ENCODE data around the gene PCDHB2.
A peak's percentile ranks its signal among the peaks of the same experiment; 100 is the strongest.
"Not testable (repeated sequence)": the region's sequence is repeated elsewhere in the genome, so short reads cannot be mapped to it uniquely, and the experiment has no call there.

Gene PCDHB2

DNA sequence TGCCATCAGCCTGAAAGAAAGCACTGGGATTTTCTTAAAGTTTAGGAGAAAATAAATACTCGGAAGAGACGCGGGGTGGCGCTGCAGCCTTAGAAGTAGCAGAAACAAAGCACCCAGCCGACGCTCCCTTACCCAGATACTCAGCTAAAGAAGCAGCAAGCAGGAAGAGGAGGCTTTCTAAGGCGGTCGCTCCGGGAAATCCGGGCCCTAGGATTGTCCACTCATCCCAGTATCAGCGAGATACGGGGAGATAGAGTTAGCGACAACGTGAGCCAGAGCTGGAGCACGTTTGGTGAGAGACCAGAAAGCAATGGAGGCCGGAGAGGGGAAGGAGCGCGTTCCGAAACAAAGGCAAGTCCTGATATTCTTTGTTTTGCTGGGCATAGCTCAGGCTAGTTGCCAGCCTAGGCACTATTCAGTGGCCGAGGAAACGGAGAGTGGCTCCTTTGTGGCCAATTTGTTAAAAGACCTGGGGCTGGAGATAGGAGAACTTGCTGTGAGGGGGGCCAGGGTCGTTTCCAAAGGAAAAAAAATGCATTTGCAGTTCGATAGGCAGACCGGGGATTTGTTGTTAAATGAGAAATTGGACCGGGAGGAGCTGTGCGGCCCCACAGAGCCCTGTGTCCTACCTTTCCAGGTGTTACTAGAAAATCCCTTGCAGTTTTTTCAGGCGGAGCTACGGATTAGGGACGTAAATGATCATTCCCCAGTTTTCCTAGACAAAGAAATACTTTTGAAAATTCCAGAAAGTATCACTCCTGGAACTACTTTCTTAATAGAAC lies at the start of gene PCDHB2:
TSS of gene PCDHB2 (plus strand) at position 135 of the 782 bp plus-strand sequence. CDS start at position 311, 176 bp downstream.
- no peak for DNase-seq

DNA sequence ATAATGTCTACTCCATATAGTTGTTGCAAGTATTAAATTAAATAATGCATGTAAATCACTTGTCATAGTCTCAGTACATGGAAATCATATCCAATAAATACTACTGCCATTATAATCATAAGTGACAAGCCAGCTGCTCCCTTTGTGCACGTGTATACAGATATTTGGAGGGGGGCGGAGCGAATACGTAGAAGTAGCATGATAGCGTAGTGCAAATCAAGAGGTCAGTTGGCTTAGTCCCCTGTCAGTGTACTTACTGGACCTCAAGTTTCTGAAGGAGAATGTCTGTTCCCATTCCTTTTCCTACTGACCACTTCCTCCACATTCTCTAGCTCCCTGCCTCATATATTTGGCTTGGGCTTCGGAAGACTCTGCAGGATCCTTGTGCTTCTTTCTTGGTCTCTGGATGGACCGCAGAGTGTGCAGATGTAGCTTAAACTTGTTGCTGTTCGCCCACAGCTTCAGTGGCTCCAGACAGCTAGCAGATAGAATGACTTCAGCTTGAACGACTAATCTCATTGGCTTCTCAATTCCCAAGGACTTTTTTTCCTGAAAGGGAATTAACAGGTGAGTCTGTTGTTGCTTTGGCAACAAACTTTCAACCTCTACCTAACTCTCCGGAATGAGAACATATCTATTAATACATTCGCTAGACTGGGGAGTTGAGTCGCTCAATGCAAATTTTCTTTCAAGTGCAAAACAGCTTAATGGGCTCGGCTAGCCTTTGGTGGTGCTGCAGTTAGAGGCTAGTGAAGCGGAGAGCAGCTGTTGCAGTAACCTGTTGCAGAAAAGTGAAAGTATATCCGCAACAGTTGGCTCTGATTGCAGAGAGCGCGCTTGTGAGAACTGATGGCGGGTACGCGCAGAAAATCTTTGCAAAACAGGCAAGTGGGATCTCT lies 43.5 kb upstream of the PCDHB2 start, which contains the start of gene PCDHB1:
TSS of gene PCDHB1 (plus strand) at position 753 of the 899 bp plus-strand sequence. CDS start at position 850, 97 bp downstream.
- DNase-seq: no peak

- DNase-seq: no peak
These were observed 42.9 kb upstream of the PCDHB2 start for GRCh38 chr5:141051521-141051866.

- no peak for DNase-seq
These were observed 16.6 kb upstream of the PCDHB2 start for GRCh38 chr5:141077826-141078225.

DNA sequence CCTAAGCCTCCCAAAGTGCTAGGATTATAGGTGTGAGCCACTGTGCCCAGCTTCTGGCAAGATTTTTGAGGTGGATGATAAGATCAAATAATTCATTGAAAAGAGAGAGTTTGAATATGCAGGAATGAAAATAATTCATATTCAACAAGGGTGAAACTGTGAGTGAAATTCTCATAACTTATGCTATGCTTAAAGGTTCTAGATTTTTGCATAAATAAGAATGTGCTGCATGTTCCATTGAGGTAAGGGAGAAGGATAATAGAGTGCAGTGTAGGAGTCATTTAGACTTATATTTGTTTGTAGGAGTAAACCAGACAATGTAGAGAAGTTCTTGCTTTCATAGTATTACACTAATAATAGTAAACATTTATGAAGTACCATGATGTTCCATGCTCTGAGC lies 12.2 kb upstream of the PCDHB2 start:
- DNase-seq: no peak

- DNase-seq: peak; percentile 10 to 26
These were observed 9.9 kb upstream of the PCDHB2 start for GRCh38 chr5:141084487-141084989.

DNA sequence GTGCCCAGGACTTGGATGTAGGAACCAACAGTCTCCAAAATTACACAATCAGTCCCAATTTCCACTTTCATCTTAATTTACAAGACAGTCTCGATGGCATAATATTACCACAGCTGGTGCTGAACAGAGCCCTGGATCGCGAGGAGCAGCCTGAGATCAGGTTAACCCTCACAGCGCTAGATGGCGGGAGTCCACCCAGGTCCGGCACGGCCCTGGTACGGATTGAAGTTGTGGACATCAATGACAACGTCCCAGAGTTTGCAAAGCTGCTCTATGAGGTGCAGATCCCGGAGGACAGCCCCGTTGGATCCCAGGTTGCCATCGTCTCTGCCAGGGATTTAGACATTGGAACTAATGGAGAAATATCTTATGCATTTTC lies 837 bp downstream of the PCDHB2 start:
- DNase-seq: no peak

GRCh38 chr5:141096181-141096580 lies 1.8 kb downstream of the PCDHB2 start:
- DNase-seq: not testable (repeated sequence)

GRCh38 chr5:141096586-141096985 lies 2.2 kb downstream of the PCDHB2 start:
- DNase-seq: not testable (repeated sequence)

DNA sequence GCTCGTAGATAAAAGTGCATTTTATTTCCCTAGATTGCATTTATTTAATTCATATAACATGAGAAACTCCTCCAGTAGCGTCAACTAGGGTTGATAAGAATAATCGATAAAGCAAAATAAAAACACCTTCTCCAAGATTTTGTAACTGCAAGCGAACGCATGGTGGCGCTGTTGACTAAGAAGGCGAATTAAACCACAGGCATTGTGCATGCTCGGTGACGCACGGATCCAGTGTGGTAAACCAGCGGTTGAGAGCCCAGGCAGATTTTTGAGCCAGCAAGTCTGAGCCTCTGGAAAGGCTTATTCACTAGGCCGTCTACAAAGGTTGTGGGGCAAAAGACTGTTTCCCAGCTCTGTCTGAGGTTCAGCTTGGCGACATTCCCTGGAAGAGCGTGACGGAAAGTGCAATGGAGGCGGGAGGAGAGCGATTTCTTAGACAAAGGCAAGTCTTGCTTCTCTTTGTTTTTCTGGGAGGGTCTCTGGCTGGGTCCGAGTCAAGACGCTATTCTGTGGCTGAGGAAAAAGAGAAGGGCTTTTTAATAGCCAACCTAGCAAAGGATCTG lies 5.9 kb downstream of the PCDHB2 start, which contains the start of gene PCDHB3:
TSS of gene PCDHB3 (plus strand) at position 231 of the 563 bp plus-strand sequence. CDS start at position 408, 177 bp downstream.
- no peak for DNase-seq

DNA sequence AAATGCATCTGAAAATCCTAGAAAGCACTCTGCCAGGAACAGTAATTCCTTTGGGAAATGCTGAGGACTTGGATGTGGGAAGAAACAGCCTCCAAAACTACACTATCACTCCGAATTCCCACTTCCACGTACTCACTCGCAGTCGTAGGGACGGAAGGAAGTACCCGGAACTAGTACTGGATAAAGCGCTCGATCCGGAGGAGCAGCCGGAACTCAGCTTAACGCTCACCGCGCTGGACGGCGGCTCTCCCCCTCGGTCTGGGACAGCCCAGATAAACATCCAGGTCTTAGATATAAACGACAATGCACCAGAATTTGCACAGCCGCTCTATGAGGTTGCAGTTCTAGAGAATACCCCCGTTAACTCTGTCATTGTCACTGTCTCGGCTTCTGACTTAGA lies 6.6 kb downstream of the PCDHB2 start:
- DNase-seq: no peak

DNA sequence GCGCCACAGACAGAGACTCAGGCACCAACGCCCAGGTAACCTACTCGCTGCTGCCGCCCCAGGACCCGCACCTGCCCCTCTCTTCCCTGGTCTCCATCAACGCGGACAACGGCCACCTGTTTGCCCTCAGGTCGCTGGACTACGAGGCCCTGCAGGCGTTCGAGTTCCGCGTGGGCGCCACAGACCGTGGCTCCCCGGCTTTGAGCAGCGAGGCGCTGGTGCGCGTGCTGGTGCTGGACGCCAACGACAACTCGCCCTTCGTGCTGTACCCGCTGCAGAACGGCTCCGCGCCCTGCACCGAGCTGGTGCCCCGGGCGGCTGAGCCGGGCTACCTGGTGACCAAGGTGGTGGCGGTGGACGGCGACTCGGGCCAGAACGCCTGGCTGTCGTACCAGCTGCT lies 7.7 kb downstream of the PCDHB2 start:
- not testable (repeated sequence) for DNase-seq

- not testable (repeated sequence) for DNase-seq
These were observed 8.1 kb downstream of the PCDHB2 start for GRCh38 chr5:141102471-141102870.

- no peak for DNase-seq
These were observed 10.9 kb downstream of the PCDHB2 start for GRCh38 chr5:141105350-141105749.

- DNase-seq: no peak
These were observed 24.8 kb downstream of the PCDHB2 start for GRCh38 chr5:141119250-141119649.

- DNase-seq: no peak
These were observed 27.1 kb downstream of the PCDHB2 start, which contains the start of gene PCDHB4 for GRCh38 chr5:141121563-141121962. Gene PCDHB4, plus strand, starts transcription at chr5:141121818. Its CDS starts 181 bp downstream, at chr5:141121999.

DNA sequence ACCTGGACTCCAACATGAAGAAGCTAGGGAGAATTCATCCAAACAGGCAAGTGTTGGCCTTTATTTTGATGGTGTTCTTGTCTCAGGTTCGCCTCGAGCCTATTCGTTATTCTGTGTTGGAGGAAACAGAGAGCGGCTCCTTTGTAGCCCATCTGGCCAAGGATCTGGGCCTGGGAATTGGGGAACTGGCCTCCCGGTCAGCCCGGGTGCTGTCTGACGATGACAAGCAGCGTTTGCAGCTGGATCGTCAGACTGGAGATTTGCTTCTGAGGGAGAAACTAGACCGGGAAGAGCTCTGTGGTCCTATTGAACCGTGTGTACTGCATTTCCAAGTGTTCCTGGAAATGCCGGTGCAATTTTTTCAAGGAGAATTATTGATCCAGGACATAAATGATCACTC lies 27.6 kb downstream of the PCDHB2 start:
- DNase-seq: no peak

- DNase-seq: not testable (repeated sequence)
These were observed 29.2 kb downstream of the PCDHB2 start for GRCh38 chr5:141123396-141124135.

DNA sequence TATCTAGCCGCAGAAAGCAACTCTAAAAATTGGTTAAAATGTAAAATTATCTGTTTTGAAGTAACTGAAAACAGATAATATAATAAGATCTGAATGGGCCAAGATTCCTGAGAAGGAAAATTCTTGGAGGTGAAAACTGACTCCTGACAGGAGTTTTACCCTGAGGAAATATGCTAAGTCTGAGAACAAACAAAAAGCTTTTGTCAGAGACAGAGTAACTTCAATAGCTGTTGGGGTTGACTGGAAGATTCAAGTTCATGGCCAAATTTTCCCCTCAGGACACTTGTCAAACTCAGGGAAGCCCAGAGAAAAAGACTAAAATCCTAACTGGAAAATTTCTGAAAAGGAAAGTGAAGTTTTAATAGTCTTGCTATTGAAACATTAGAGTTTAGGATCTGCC lies 32.9 kb downstream of the PCDHB2 start:
- DNase-seq: no peak

- no peak for DNase-seq
These were observed 40.8 kb downstream of the PCDHB2 start, which contains the start of gene PCDHB5 for GRCh38 chr5:141135030-141135717. Gene PCDHB5, plus strand, starts transcription at chr5:141135206. Its CDS starts 229 bp downstream, at chr5:141135435.

DNA sequence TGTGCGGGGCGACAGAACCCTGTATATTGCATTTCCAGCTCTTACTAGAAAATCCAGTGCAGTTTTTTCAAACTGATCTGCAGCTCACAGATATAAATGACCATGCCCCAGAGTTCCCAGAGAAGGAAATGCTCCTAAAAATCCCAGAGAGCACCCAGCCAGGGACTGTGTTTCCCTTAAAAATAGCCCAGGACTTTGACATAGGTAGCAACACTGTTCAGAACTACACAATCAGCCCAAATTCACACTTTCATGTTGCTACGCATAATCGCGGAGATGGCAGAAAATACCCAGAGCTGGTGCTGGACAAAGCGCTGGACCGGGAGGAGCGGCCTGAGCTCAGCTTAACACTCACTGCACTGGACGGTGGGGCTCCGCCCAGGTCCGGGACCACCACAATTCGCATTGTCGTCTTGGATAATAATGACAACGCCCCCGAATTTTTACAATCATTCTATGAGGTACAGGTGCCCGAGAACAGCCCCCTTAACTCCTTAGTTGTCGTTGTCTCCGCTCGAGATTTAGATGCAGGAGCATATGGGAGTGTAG lies 41.4 kb downstream of the PCDHB2 start:
- no peak for DNase-seq

Measured in activated CD4-positive, alpha-beta T cell treated with anti-CD3 and anti-CD28 coated beads for 4 hours (primary cell).